DMS53 treated with DMSO at 0.1 percent for 48 hours (cell line): Measurements from ENCODE around the gene PLN.
A peak's percentile ranks its signal among the peaks of the same experiment; 100 is the strongest.

ENCODE experiments used
- DNase-seq: peaks from one replicate; lab custom pipeline; 2025; ENCODE audit not compliant: unreplicated experiment; lab: John Stamatoyannopoulos, UW

The PLN gene

GRCh38 chr6:118577972-118578371 is 29.9 kb downstream of the PLN start:
- DNase-seq = no peak

- no peak for DNase-seq
Measured at GRCh38 chr6:118578617-118579016, 30.5 kb downstream of the PLN start.

GRCh38 chr6:118579786-118580185 is 31.7 kb downstream of the PLN start:
- no peak for DNase-seq

GRCh38 chr6:118580585-118581419 is 32.7 kb downstream of the PLN start:
- DNase-seq = peak; percentile 30

GRCh38 chr6:118581489-118581959 is 33.4 kb downstream of the PLN start:
- DNase-seq = no peak

GRCh38 chr6:118584911-118585310 is 36.8 kb downstream of the PLN start:
- no peak for DNase-seq

GRCh38 chr6:118586746-118587485 is 38.8 kb downstream of the PLN start:
- DNase-seq = peak; percentile 23

- DNase-seq = no peak
Measured at GRCh38 chr6:118588626-118589025, 40.5 kb downstream of the PLN start.

GRCh38 chr6:118589186-118589585 is 41.1 kb downstream of the PLN start:
- DNase-seq = no peak

GRCh38 chr6:118589649-118590365 is 41.7 kb downstream of the PLN start:
- no peak for DNase-seq

GRCh38 chr6:118591897-118592296 is 43.8 kb downstream of the PLN start:
- no peak for DNase-seq

GRCh38 chr6:118594877-118595276 is 46.8 kb downstream of the PLN start:
- no peak for DNase-seq

- DNase-seq = no peak
Measured at GRCh38 chr6:118596774-118597320, 48.8 kb downstream of the PLN start.

- no peak for DNase-seq
Measured at GRCh38 chr6:118597636-118598035, 49.5 kb downstream of the PLN start.

GRCh38 chr6:118598324-118598723 is 50.2 kb downstream of the PLN start:
- no peak for DNase-seq

- no peak for DNase-seq
Measured at GRCh38 chr6:118602300-118602699, 54.2 kb downstream of the PLN start.

GRCh38 chr6:118603372-118603771 is 55.3 kb downstream of the PLN start:
- DNase-seq = no peak

- no peak for DNase-seq
Measured at GRCh38 chr6:118606268-118606667, 58.2 kb downstream of the PLN start.

GRCh38 chr6:118606858-118607257 is 58.8 kb downstream of the PLN start:
- DNase-seq = no peak
